ENCODE data around the gene XIST.

DNA sequence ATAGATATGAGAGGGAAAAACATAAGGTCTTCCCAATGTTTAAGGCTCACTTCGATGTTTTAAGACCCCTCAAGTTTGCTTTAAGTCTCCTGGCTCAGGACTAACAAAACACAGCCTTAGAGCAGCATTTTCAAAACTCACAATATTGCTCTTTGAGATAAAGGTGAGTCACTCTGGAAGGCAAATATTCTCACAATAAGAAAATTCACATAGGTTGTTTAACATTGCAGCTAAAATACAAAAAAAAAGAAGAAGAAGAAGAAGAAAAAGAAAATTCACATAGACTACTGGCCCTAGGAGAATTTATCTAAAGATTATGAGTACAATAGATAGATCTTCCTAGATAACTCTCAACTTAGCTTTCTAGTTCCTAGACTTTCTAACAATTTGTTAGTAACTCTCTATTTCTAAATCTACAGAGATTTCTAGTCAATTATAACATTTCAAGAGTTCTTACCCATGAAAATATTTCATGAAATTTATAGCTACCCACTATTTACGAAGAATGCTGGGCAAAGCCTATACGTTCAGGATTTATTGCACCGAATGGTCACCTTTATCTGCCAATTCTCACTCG lies 22.5 kb downstream of the XIST start:
- TF ChIP-seq ZNF423 (tag by site-specific recombination; IDR thresholded peaks at IDR 0.05) = no peak
- TF ChIP-seq KLF9 (tag by site-specific recombination; IDR thresholded peaks at IDR 0.05; ENCODE audit: low read depth) = no peak
- TF ChIP-seq, protein P1, sequence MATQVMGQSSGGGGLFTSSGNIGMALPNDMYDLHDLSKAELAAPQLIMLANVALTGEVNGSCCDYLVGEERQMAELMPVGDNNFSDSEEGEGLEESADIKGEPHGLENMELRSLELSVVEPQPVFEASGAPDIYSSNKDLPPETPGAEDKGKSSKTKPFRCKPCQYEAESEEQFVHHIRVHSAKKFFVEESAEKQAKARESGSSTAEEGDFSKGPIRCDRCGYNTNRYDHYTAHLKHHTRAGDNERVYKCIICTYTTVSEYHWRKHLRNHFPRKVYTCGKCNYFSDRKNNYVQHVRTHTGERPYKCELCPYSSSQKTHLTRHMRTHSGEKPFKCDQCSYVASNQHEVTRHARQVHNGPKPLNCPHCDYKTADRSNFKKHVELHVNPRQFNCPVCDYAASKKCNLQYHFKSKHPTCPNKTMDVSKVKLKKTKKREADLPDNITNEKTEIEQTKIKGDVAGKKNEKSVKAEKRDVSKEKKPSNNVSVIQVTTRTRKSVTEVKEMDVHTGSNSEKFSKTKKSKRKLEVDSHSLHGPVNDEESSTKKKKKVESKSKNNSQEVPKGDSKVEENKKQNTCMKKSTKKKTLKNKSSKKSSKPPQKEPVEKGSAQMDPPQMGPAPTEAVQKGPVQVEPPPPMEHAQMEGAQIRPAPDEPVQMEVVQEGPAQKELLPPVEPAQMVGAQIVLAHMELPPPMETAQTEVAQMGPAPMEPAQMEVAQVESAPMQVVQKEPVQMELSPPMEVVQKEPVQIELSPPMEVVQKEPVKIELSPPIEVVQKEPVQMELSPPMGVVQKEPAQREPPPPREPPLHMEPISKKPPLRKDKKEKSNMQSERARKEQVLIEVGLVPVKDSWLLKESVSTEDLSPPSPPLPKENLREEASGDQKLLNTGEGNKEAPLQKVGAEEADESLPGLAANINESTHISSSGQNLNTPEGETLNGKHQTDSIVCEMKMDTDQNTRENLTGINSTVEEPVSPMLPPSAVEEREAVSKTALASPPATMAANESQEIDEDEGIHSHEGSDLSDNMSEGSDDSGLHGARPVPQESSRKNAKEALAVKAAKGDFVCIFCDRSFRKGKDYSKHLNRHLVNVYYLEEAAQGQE (tag by site-specific recombination; IDR thresholded peaks at IDR 0.05) = no peak
